Testis (tissue), 3 donors: ENCODE results near the gene CACNA1C. TPM values are rescaled to one million over a fixed set of nuclear protein-coding genes. Genes with fewer than 3 reads are reported as not detected.

ENCODE experiments used
- DNase-seq: peaks from one replicate; pipeline ENCODE4 v3.0.0-alpha.2; 2019
- H3K27ac ChIP-seq, 2 donors: fragments of 200-600 bp; sonication (generic); one replicate each; pipeline ENCODE4 v1.5.1; 2019
- H3K27me3 ChIP-seq: fragments of 200-600 bp; sonication (generic); one replicate; pipeline ENCODE4 v1.5.1; 2019
- H3K36me3 ChIP-seq: fragments of 200-600 bp; sonication (generic); one replicate; pipeline ENCODE4 v1.5.1; 2017; ENCODE audit warnings: low read depth; ENCODE audit errors: missing control alignments
- H3K4me1 ChIP-seq: fragments of 200-600 bp; sonication (generic); one replicate; pipeline ENCODE4 v1.5.1; 2019
- H3K4me3 ChIP-seq, 2 donors: fragments of 200-600 bp; sonication (generic); one replicate each; pipeline ENCODE4 v1.5.1; 2017 to 2019
- H3K9me3 ChIP-seq: fragments of 200-600 bp; sonication (generic); one replicate; pipeline ENCODE4 v1.5.1; 2017
- CTCF ChIP-seq, 3 experiments: fragments of 450-650 bp in 2 of 3; fragments of 200-600 bp in 1 of 3; sonication (generic) in 1 of 3; IDR thresholded peaks; one replicate each; pipeline ENCODE4 v1.5.1; 2016 to 2019; ENCODE audit warnings: antibody characterized with exemption in 3 of 3, mild to moderate bottlenecking in 2 of 3, moderate library complexity in 1 of 3
- POLR2A ChIP-seq: fragments of 450-650 bp; IDR thresholded peaks from one replicate; pipeline ENCODE4 v1.6.1; 2017; ENCODE audit warnings: antibody characterized with exemption, mild to moderate bottlenecking, moderate library complexity
- WGBS, 2 donors: methylation state at CpG; one replicate each; pipeline ENCODE4 v1.1.5; 2018; 5-methylcytosine and 5-hydroxymethylcytosine counted together
- intact Hi-C: fragments of 100-400 bp; cut with DNase I; formaldehyde crosslinking; loops from one replicate; pipeline ENCODE4 v1.15.1; 2023; ENCODE audit warnings: low total_unique reads
- polyA plus RNA-seq: library from polyadenylated mRNA; stranded (reverse); fragments of 350-450 nt; fragmentation: Illumina TruSeq; extraction: RNeasy Lipid Tissue Mini Kit (QIAGEN cat#74804); gene quantifications from one replicate; pipeline ENCODE4 v1.2.3, GENCODE V29; 2014; ENCODE audit warnings: low read depth, low replicate concordance; ENCODE audit not compliant: insufficient read depth
- total RNA-seq, 2 donors: library from RNA; depleted of rRNA; stranded (reverse); fragments of >200 nt; gene quantifications; one replicate each; pipeline ENCODE4 v1.2.3, GENCODE V29; 2016

Gene CACNA1C
- total and polyA plus RNA-seq, 3 donors from 2014 or later, result 20.3 to 36.8 (median 32.0) TPM

GRCh38 chr12:2057795-2058408, 5.1 kb downstream of the CACNA1C start:
- Histone ChIP-seq H3K4me1 (no peaks in the 10 kb centered on the region), H3K4me3 (no peak overlapping the region), H3K27ac (no peak overlapping the region), H3K9me3 (no peaks in the 10 kb centered on the region), H3K27me3 (no peaks in the 10 kb centered on the region), H3K36me3 (no peaks in the 10 kb centered on the region)
- DNase-seq, result no peak
- WGBS, 2 donors, result 78 to 84% methylated on average over 8 of the region's 8 CpGs
- no peak for TF ChIP-seq CTCF (IDR thresholded peaks at IDR 0.05)
- TF ChIP-seq POLR2A, result no peak
- intact Hi-C loops, result loop anchor here (10.0 kb wide), 2 partner anchors 227 to 527 kb away; no protein-coding TSS in a partner anchor

DNA sequence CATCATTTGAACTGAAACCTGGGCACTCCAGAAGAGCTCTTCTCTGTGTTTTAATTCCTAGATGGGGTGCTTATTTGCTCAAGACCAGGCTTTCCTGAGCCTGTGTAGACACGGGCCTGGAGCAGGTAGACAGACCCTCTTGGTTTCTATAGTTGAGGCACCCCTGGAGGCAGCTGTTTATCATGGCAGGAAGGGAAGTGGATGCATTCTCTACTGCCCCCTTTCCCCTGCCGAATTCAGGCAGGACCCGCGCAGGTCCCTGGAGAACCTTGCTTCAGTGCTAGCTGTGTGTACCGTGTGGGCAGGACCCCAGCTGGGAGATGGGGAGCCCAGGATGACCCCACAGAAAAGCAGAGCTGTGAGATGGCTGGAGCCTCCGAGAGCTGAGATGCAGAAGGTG, 6.0 kb downstream of the CACNA1C start:
- intact Hi-C loops, result loop anchor here (10.0 kb wide), 2 partner anchors 226 to 526 kb away; no protein-coding TSS in a partner anchor
- Histone ChIP-seq H3K9me3 (no peaks in the 10 kb centered on the region), H3K27ac (no peak overlapping the region), H3K4me1 (no peaks in the 10 kb centered on the region), H3K36me3 (no peaks in the 10 kb centered on the region), H3K27me3 (no peaks in the 10 kb centered on the region), H3K4me3 (no peak overlapping the region)
- TF ChIP-seq POLR2A, result no peak
- TF ChIP-seq CTCF (IDR thresholded peaks at IDR 0.05), result no peak
- DNase-seq, result no peak
- 80 to 97% methylated on average over 4 to 6 of the region's 6 CpGs for WGBS, 2 donors

DNA sequence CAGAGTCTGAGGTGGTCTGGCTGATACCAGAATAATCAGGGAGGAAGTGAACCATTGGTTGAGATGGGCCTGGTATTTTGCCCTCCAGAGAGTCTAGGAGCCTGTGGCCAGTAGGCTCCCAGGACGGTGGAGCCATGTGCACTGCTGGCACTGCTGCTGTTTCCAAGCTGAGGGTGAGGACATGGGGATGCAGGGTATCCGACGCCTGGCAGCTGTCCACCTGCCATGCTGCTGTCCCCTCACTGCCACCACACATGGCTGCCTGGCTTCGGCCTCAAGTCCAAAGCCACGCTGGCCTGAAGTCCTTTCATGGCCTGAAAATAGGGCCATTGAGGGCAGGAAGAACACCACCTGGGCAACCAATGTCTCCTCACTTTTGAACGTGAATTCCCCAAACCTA, 8.6 kb downstream of the CACNA1C start:
- TF ChIP-seq CTCF (IDR thresholded peaks at IDR 0.05), result no peak
- TF ChIP-seq POLR2A, result no peak
- intact Hi-C loops, result no loop called here
- no peaks in the 10 kb centered on the region for H3K9me3 ChIP-seq
- 91 to 97% methylated on average over 6 of the region's 6 CpGs for WGBS, 2 donors
- no peaks in the 10 kb centered on the region for H3K27me3 ChIP-seq
- no peak for DNase-seq
- no peaks in the 10 kb centered on the region for H3K36me3 ChIP-seq
- H3K27ac ChIP-seq, result no peak overlapping the region
- no peaks in the 10 kb centered on the region for H3K4me1 ChIP-seq
- no peak overlapping the region for H3K4me3 ChIP-seq

- no peaks in the 10 kb centered on the region for H3K4me1 ChIP-seq
- no peaks in the 10 kb centered on the region for H3K36me3 ChIP-seq
- no peaks in the 10 kb centered on the region for H3K9me3 ChIP-seq
- no peak overlapping the region for H3K27ac ChIP-seq
- DNase-seq, result no peak
- no peaks in the 10 kb centered on the region for H3K27me3 ChIP-seq
- TF ChIP-seq CTCF (IDR thresholded peaks at IDR 0.05) (no peak), POLR2A (no peak)
- 42 to 57% methylated on average over 5 of the region's 5 CpGs for WGBS, 2 donors
- no peak overlapping the region for H3K4me3 ChIP-seq
- intact Hi-C loops, result no loop called here
Observed at GRCh38 chr12:2064071-2064507, 11.3 kb downstream of the CACNA1C start.

GRCh38 chr12:2068653-2069052, 15.9 kb downstream of the CACNA1C start:
- no peak overlapping the region for H3K4me3 ChIP-seq
- no peaks in the 10 kb centered on the region for H3K4me1 ChIP-seq
- H3K27me3 ChIP-seq, result no peaks in the 10 kb centered on the region
- intact Hi-C loops, result no loop called here
- H3K27ac ChIP-seq, result no peak overlapping the region
- TF ChIP-seq CTCF (IDR thresholded peaks at IDR 0.05) (no peak), POLR2A (no peak)
- no peaks in the 10 kb centered on the region for H3K9me3 ChIP-seq
- WGBS, 2 donors, result 89 to 92% methylated on average over 6 of the region's 6 CpGs
- DNase-seq, result no peak
- no peaks in the 10 kb centered on the region for H3K36me3 ChIP-seq
